GM23338 (cell line): ENCODE results near the gene ZNF333. TPM values are rescaled to one million over a fixed set of nuclear protein-coding genes. Genes with fewer than 3 reads are reported as not detected.

Experiments used
- ATAC-seq: fragments of 200-7000 bp; cut with Tn5 transposase; 3 replicates; pipeline ENCODE4 v1.9.1; 2020
- DNase-seq: peaks from one replicate; pipeline ENCODE4 v3.0.0-alpha.2; 2015; ENCODE audit warnings: low spot score
- H2AFZ ChIP-seq: fragments of 200-600 bp; sonication (generic); 2 replicates; pipeline ENCODE4 v1.8.0; 2016; ENCODE audit warnings: antibody characterized with exemption, mild to moderate bottlenecking, moderate library complexity
- H3F3A ChIP-seq: fragments of 200-600 bp; sonication (generic); replicated peaks from 2 replicates; pipeline ENCODE4 v1.8.0; 2017; ENCODE audit warnings: antibody characterized with exemption, mixed run types, low read depth
- H3K27ac ChIP-seq: fragments of 200-600 bp; sonication (generic); 2 replicates; pipeline ENCODE4 v1.6.1; 2016; ENCODE audit warnings: low read depth
- H3K27me3 ChIP-seq: fragments of 200-600 bp; sonication (generic); 2 replicates; pipeline ENCODE4 v1.8.0; 2016; ENCODE audit warnings: mild to moderate bottlenecking, mixed run types, moderate library complexity; ENCODE audit not compliant: insufficient read depth
- H3K36me3 ChIP-seq: fragments of 200-600 bp; sonication (generic); 2 replicates; pipeline ENCODE4 v1.8.0; 2016; ENCODE audit warnings: mild to moderate bottlenecking; ENCODE audit not compliant: insufficient read depth
- H3K4me1 ChIP-seq: fragments of 200-600 bp; sonication (generic); 2 replicates; pipeline ENCODE4 v1.8.0; 2016; ENCODE audit warnings: mild to moderate bottlenecking, moderate library complexity; ENCODE audit not compliant: insufficient read depth
- H3K4me2 ChIP-seq: fragments of 200-600 bp; sonication (generic); 2 replicates; pipeline ENCODE4 v1.7.1; 2017; ENCODE audit warnings: mixed run types
- H3K4me3 ChIP-seq: fragments of 200-600 bp; sonication (generic); 2 replicates; pipeline ENCODE4 v1.6.1; 2016; ENCODE audit warnings: mixed run types
- H3K79me2 ChIP-seq: fragments of 200-600 bp; sonication (generic); replicated peaks from 2 replicates; pipeline ENCODE4 v1.8.0; 2017; ENCODE audit warnings: mild to moderate bottlenecking; ENCODE audit not compliant: insufficient read depth
- H3K9me2 ChIP-seq: fragments of 200-600 bp; sonication (generic); 2 replicates; pipeline ENCODE4 v1.8.0; 2017; ENCODE audit not compliant: insufficient read depth
- H4K20me1 ChIP-seq: fragments of 200-600 bp; sonication (generic); replicated peaks from 2 replicates; pipeline ENCODE4 v1.8.0; 2017; ENCODE audit warnings: mild to moderate bottlenecking; ENCODE audit not compliant: insufficient read depth
- H3K27ac Mint-ChIP-seq: 2 replicates; pipeline ENCODE4 v1.8.0; 2020; ENCODE audit warnings: inconsistent platforms, mild to moderate bottlenecking, moderate library complexity, mixed read lengths
- H3K27me3 Mint-ChIP-seq: 3 replicates; pipeline ENCODE4 v1.8.0; 2022; ENCODE audit warnings: low read depth, mild to moderate bottlenecking, moderate library complexity, mixed read lengths, inconsistent platforms; ENCODE audit not compliant: insufficient read depth, poor library complexity
- H3K36me3 Mint-ChIP-seq: 3 replicates; pipeline ENCODE4 v1.8.0; 2021; ENCODE audit warnings: low read depth, mild to moderate bottlenecking, inconsistent platforms, moderate library complexity, mixed read lengths
- H3K4me1 Mint-ChIP-seq: 3 replicates; pipeline ENCODE4 v1.8.0; 2020; ENCODE audit warnings: mild to moderate bottlenecking, inconsistent platforms, mixed read lengths
- H3K4me3 Mint-ChIP-seq: 3 replicates; pipeline ENCODE4 v1.8.0; 2021; ENCODE audit warnings: moderate library complexity, mild to moderate bottlenecking, inconsistent platforms, mixed read lengths
- H3K9me3 Mint-ChIP-seq: 3 replicates; pipeline ENCODE4 v1.8.0; 2020; ENCODE audit warnings: moderate library complexity, mild to moderate bottlenecking, inconsistent platforms, mixed read lengths
- CREB1 ChIP-seq: fragments of 250-450 bp; sonication (Bioruptor Pico); IDR thresholded peaks from 2 replicates; pipeline ENCODE4 v1.5.0; 2020; ENCODE audit warnings: low read depth, mild to moderate bottlenecking, moderate library complexity
- ETS1 ChIP-seq: IDR thresholded peaks from 2 replicates; pipeline ENCODE4 v1.6.1; 2016; ENCODE audit warnings: antibody characterized with exemption
- EZH2 ChIP-seq: fragments of 200-600 bp; sonication (generic); IDR thresholded peaks from one replicate; pipeline ENCODE4 v1.8.0; 2017; ENCODE audit warnings: antibody characterized with exemption, mild to moderate bottlenecking, low read depth; ENCODE audit not compliant: unreplicated experiment
- POLR2AphosphoS5 ChIP-seq: IDR thresholded peaks from 2 replicates; pipeline ENCODE4 v1.6.1; 2016; ENCODE audit warnings: antibody characterized with exemption, low read depth
- ZNF331 ChIP-seq: fragments of 250-450 bp; sonication (Bioruptor Pico); IDR thresholded peaks from 2 replicates; pipeline ENCODE4 v1.5.0; 2020; ENCODE audit warnings: low read depth, mild to moderate bottlenecking, moderate library complexity
- ZNF462 ChIP-seq: fragments of 250-450 bp; sonication (Bioruptor Pico); IDR thresholded peaks from 2 replicates; pipeline ENCODE4 v1.5.0; 2020; ENCODE audit warnings: mild to moderate bottlenecking, moderate library complexity
- polyA plus RNA-seq: library from polyadenylated mRNA; unstranded; fragments of >200 nt; fragmentation: Nextera tagmentation; extraction: Ambion mirVana; gene quantifications from 2 replicates; pipeline ENCODE4 v1.2.1, GENCODE V29; 2016
- total RNA-seq: library from RNA; depleted of rRNA; stranded (reverse); fragments of >200 nt; shearing (Covaris generic); gene quantifications from 2 replicates; pipeline ENCODE4 v1.2.3, GENCODE V29; 2014

Gene ZNF333
- total and polyA plus RNA-seq, 2 experiments from 2014 or later = 7.2 to 21.6 TPM

- no peak overlapping the region for H3K4me3 Mint-ChIP-seq
- no peak overlapping the region for H3K27ac ChIP-seq
- H4K20me1 ChIP-seq = no peaks in the 10 kb centered on the region
- DNase-seq (no peak), ATAC-seq (no peak)
- H2AFZ ChIP-seq = no peak overlapping the region
- H3K4me1 ChIP-seq = no peaks in the 10 kb centered on the region
- H3K27ac Mint-ChIP-seq = no peak overlapping the region
- peaks cover 19% of the 10 kb centered on the region for H3K9me3 Mint-ChIP-seq
- peaks cover 72% of the 10 kb centered on the region for H3K36me3 Mint-ChIP-seq
- H3K9me2 ChIP-seq = no peaks in the 10 kb centered on the region
- no peaks in the 10 kb centered on the region for H3K79me2 ChIP-seq
- H3K4me3 ChIP-seq = no peak overlapping the region
- peaks cover 18% of the 10 kb centered on the region; the same call in 1 of the 2 replicates for H3K36me3 ChIP-seq
- H3F3A ChIP-seq = no peaks in the 10 kb centered on the region
- H3K27me3 Mint-ChIP-seq = peaks cover 2% of the 10 kb centered on the region
- no peaks in the 10 kb centered on the region for H3K4me1 Mint-ChIP-seq
- no peaks in the 10 kb centered on the region for H3K27me3 ChIP-seq
- H3K4me2 ChIP-seq = no peak overlapping the region
- TF ChIP-seq POLR2AphosphoS5 (no peak), CREB1 (no peak), EZH2 (no peak), ZNF331 (CRISPR knock-in tag) (no peak), ZNF462 (CRISPR knock-in tag) (no peak)
Measured at GRCh38 chr19:14700711-14701375, 11.0 kb downstream of the ZNF333 start.

- Histone ChIP-seq H3K4me2 (no peak overlapping the region), H2AFZ (no peak overlapping the region), H4K20me1 (no peaks in the 10 kb centered on the region), H3F3A (no peaks in the 10 kb centered on the region), H3K4me3 (no peak overlapping the region), H3K27ac (no peak overlapping the region), H3K79me2 (no peaks in the 10 kb centered on the region), H3K9me2 (no peaks in the 10 kb centered on the region), H3K27me3 (no peaks in the 10 kb centered on the region), H3K4me1 (no peaks in the 10 kb centered on the region), H3K36me3 (peaks cover 18% of the 10 kb centered on the region; the same call in 1 of the 2 replicates)
- Mint-ChIP-seq H3K27ac (no peak overlapping the region), H3K9me3 (peaks cover 28% of the 10 kb centered on the region), H3K4me3 (no peak overlapping the region), H3K36me3 (peaks cover 87% of the 10 kb centered on the region), H3K27me3 (peaks cover 5% of the 10 kb centered on the region), H3K4me1 (no peaks in the 10 kb centered on the region)
- ATAC-seq (no peak), DNase-seq (no peak)
- no peak for TF ChIP-seq ETS1
Measured at GRCh38 chr19:14703833-14704232, 14.0 kb downstream of the ZNF333 start.
